HEK293 (cell line): Measurements from ENCODE around the gene TPD52L3.

Experiments
- CTCF ChIA-PET: fragments of 350-600 bp; formaldehyde crosslinking; extraction: SDS; loops from one replicate; lab custom pipeline; 2021; ENCODE audit warnings: antibody characterized with exemption; lab: Yijun Ruan, JAX
- POLR2A ChIA-PET: fragments of 300-600 bp; formaldehyde crosslinking; extraction: SDS; loops from one replicate; lab custom pipeline; 2020; ENCODE audit warnings: antibody characterized with exemption, inconsistent platforms; lab: Yijun Ruan, JAX
- H3K27ac ChIP-seq: fragments of 200-500 bp; sonication (Bioruptor generic); 2 replicates; pipeline ENCODE4 v1.5.1; 2014; ENCODE audit warnings: low read depth, low read length, control low read depth, inconsistent platforms; ENCODE audit errors: extremely low read depth
- H3K36me3 ChIP-seq, 2 experiments: fragments of 200-500 bp in 1 of 2; sonication (Bioruptor generic) in 1 of 2; 1 replicate in 1 of 2; 2 replicates in 1 of 2; pipeline ENCODE4 v1.5.1; 2014 to 2017; ENCODE audit warnings: inconsistent platforms in 2 of 2, low read length in 2 of 2; ENCODE audit not compliant: control insufficient read depth in 2 of 2, insufficient read depth in 1 of 2
- H3K4me1 ChIP-seq: fragments of 200-500 bp; sonication (Bioruptor generic); 2 replicates; pipeline ENCODE4 v1.5.1; 2014; ENCODE audit warnings: mild to moderate bottlenecking, low read length, inconsistent platforms; ENCODE audit not compliant: control insufficient read depth, insufficient read depth
- H3K4me3 ChIP-seq: 2 replicates; pipeline ENCODE4 v1.5.1; 2011; ENCODE audit warnings: low read depth, mild to moderate bottlenecking, control low read depth, low read length, moderate library complexity
- H3K9me3 ChIP-seq: fragments of 200-500 bp; sonication (Bioruptor generic); 2 replicates; pipeline ENCODE4 v1.5.1; 2014; ENCODE audit warnings: low read depth, low read length, inconsistent platforms; ENCODE audit not compliant: control insufficient read depth, insufficient read depth
- GLI2 ChIP-seq: fragments of 450-650 bp; formaldehyde crosslinking; IDR thresholded peaks from 2 replicates; pipeline ENCODE4; 2017; ENCODE audit warnings: missing biosample characterization, missing genetic modification characterization, low read depth, borderline replicate concordance
- HOXC10 ChIP-seq: sonication (generic); formaldehyde crosslinking; IDR thresholded peaks from 2 replicates; pipeline ENCODE4 v1.8.1; 2023; ENCODE audit warnings: mild to moderate bottlenecking, missing genetic modification reagents
- OSR2 ChIP-seq: fragments of 450-650 bp; formaldehyde crosslinking; IDR thresholded peaks from 2 replicates; pipeline ENCODE4 v1.5.1; 2016; ENCODE audit warnings: missing biosample characterization, missing genetic modification characterization
- RBAK ChIP-seq: fragments of 450-650 bp; formaldehyde crosslinking; IDR thresholded peaks from 2 replicates; pipeline ENCODE4 v1.5.1; 2016; ENCODE audit warnings: missing biosample characterization, missing genetic modification characterization
- ZBTB1 ChIP-seq: fragments of 450-650 bp; formaldehyde crosslinking; IDR thresholded peaks from 2 replicates; pipeline ENCODE4 v1.5.1; 2016; ENCODE audit warnings: missing biosample characterization, missing genetic modification characterization
- ZBTB20 ChIP-seq: fragments of 450-650 bp; formaldehyde crosslinking; IDR thresholded peaks from 2 replicates; pipeline ENCODE4 v1.5.1; 2016; ENCODE audit warnings: missing biosample characterization, missing genetic modification characterization
- ZIC2 ChIP-seq: fragments of 450-650 bp; formaldehyde crosslinking; IDR thresholded peaks from 2 replicates; pipeline ENCODE4 v1.5.1; 2016; ENCODE audit warnings: missing biosample characterization, missing genetic modification characterization
- ZNF248 ChIP-seq: fragments of 450-650 bp; formaldehyde crosslinking; IDR thresholded peaks from 2 replicates; pipeline ENCODE4 v1.5.1; 2017; ENCODE audit warnings: missing biosample characterization, missing genetic modification characterization
- ZNF354C ChIP-seq: fragments of 450-650 bp; formaldehyde crosslinking; IDR thresholded peaks from 2 replicates; pipeline ENCODE4 v1.5.1; 2016; ENCODE audit warnings: missing biosample characterization, missing genetic modification characterization, low read depth, borderline replicate concordance
- ZNF423 ChIP-seq: fragments of 450-650 bp; formaldehyde crosslinking; IDR thresholded peaks from 2 replicates; pipeline ENCODE4 v1.5.1; 2016; ENCODE audit warnings: missing biosample characterization, missing genetic modification characterization
- ZNF433 ChIP-seq: fragments of 450-650 bp; formaldehyde crosslinking; IDR thresholded peaks from 2 replicates; pipeline ENCODE4 v1.5.1; 2016; ENCODE audit warnings: missing biosample characterization, missing genetic modification characterization, low read depth
- ZNF529 ChIP-seq: fragments of 450-650 bp; formaldehyde crosslinking; IDR thresholded peaks from 2 replicates; pipeline ENCODE4 v1.5.1; 2017; ENCODE audit warnings: missing genetic modification characterization, missing biosample characterization; ENCODE audit not compliant: insufficient replicate concordance
- ZNF610 ChIP-seq: fragments of 450-650 bp; formaldehyde crosslinking; IDR thresholded peaks from 2 replicates; pipeline ENCODE4 v1.5.1; 2016; ENCODE audit warnings: missing biosample characterization, missing genetic modification characterization, borderline replicate concordance
- ZNF629 ChIP-seq: fragments of 450-650 bp; formaldehyde crosslinking; IDR thresholded peaks from 2 replicates; pipeline ENCODE4 v1.5.1; 2017; ENCODE audit warnings: missing biosample characterization, missing genetic modification characterization
- ZNF654 ChIP-seq: fragments of 450-650 bp; formaldehyde crosslinking; IDR thresholded peaks from 2 replicates; pipeline ENCODE4 v1.5.1; 2016; ENCODE audit warnings: low read depth, missing biosample characterization, missing genetic modification characterization
- ZNF658 ChIP-seq: fragments of 450-650 bp; formaldehyde crosslinking; IDR thresholded peaks from 2 replicates; pipeline ENCODE4; 2016; ENCODE audit warnings: missing biosample characterization, missing genetic modification characterization
- ZNF677 ChIP-seq: fragments of 450-650 bp; IDR thresholded peaks from 2 replicates; pipeline ENCODE4 v1.5.0; 2018; ENCODE audit warnings: missing biosample characterization, mild to moderate bottlenecking, missing genetic modification characterization, moderate library complexity
- ZNF791 ChIP-seq: fragments of 450-650 bp; formaldehyde crosslinking; IDR thresholded peaks from 2 replicates; pipeline ENCODE4 v1.5.1; 2016; ENCODE audit warnings: missing biosample characterization, missing genetic modification characterization
- TF ChIP-seq, protein P1 (sequence below): fragments of 450-650 bp; formaldehyde crosslinking; IDR thresholded peaks from 2 replicates; pipeline ENCODE4 v1.5.1; 2016; ENCODE audit warnings: missing biosample characterization, missing genetic modification characterization, low read depth
- TF ChIP-seq, protein P2 (sequence below): fragments of 450-650 bp; formaldehyde crosslinking; IDR thresholded peaks from 2 replicates; pipeline ENCODE4 v1.5.1; 2017; ENCODE audit warnings: missing biosample characterization, missing genetic modification characterization
- TF ChIP-seq, protein P3 (sequence below): sonication (generic); formaldehyde crosslinking; IDR thresholded peaks from 2 replicates; pipeline ENCODE4 v1.8.1; 2022; ENCODE audit warnings: mild to moderate bottlenecking, moderate library complexity, missing genetic modification reagents
- TF ChIP-seq, protein P4 (sequence below): fragments of 450-650 bp; formaldehyde crosslinking; IDR thresholded peaks from 2 replicates; pipeline ENCODE4 v1.5.1; 2017; ENCODE audit warnings: missing biosample characterization, mild to moderate bottlenecking, missing genetic modification characterization, moderate library complexity
- TF ChIP-seq, protein P5 (sequence below): fragments of 450-650 bp; formaldehyde crosslinking; IDR thresholded peaks from 2 replicates; pipeline ENCODE4 v1.5.1; 2016; ENCODE audit warnings: missing biosample characterization, missing genetic modification characterization
- TF ChIP-seq, protein P6 (sequence below): fragments of 450-650 bp; formaldehyde crosslinking; IDR thresholded peaks from 2 replicates; pipeline ENCODE4 v1.5.1; 2017; ENCODE audit warnings: missing biosample characterization, missing genetic modification characterization

Gene TPD52L3

DNA sequence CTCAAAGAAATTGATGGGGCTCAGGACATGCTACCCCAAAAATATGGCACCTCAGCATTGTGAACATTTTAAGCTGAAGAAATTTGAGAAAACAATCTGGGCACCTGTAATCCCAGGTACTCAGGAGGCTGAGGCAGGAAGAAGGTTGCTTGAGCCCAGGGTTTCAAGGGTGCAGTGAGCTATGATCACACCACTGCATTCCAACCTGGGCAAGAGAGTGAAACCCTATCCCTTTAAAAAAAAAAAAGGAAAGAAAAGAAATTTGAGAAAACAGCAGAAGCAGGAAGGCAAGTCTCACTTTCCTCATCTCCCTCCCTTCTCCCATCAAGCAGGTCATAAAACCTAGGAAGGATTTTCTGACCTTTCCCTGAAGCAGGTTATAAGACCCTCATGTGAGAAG lies 23.6 kb downstream of the TPD52L3 start:
- ChIA-PET CTCF (interaction anchor here (0.7 to 2.1 kb wide), 3 partner anchors 216 to 303 kb away, joined by 3 to 13 read pairs (median 3); no protein-coding TSS in a partner anchor), POLR2A (no interaction called here)
- H3K4me1 ChIP-seq = no peaks in the 10 kb centered on the region
- TF ChIP-seq, protein P1, sequence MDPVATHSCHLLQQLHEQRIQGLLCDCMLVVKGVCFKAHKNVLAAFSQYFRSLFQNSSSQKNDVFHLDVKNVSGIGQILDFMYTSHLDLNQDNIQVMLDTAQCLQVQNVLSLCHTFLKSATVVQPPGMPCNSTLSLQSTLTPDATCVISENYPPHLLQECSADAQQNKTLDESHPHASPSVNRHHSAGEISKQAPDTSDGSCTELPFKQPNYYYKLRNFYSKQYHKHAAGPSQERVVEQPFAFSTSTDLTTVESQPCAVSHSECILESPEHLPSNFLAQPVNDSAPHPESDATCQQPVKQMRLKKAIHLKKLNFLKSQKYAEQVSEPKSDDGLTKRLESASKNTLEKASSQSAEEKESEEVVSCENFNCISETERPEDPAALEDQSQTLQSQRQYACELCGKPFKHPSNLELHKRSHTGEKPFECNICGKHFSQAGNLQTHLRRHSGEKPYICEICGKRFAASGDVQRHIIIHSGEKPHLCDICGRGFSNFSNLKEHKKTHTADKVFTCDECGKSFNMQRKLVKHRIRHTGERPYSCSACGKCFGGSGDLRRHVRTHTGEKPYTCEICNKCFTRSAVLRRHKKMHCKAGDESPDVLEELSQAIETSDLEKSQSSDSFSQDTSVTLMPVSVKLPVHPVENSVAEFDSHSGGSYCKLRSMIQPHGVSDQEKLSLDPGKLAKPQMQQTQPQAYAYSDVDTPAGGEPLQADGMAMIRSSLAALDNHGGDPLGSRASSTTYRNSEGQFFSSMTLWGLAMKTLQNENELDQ = no peak
- TF ChIP-seq ZNF677 (tag by site-specific recombination) (no peak), HOXC10 (CRISPR knock-in tag) (no peak), RBAK (tag by site-specific recombination) (no peak), ZNF658 (no peak), ZBTB20 (tag by site-specific recombination) (no peak), ZNF248 (tag by site-specific recombination) (no peak), ZNF529 (no peak), GLI2 (tag by site-specific recombination) (no peak), ZNF433 (tag by site-specific recombination) (no peak), ZNF629 (tag by site-specific recombination) (no peak), ZNF791 (tag by site-specific recombination) (no peak), ZIC2 (tag by site-specific recombination) (no peak)
- TF ChIP-seq, protein P2, sequence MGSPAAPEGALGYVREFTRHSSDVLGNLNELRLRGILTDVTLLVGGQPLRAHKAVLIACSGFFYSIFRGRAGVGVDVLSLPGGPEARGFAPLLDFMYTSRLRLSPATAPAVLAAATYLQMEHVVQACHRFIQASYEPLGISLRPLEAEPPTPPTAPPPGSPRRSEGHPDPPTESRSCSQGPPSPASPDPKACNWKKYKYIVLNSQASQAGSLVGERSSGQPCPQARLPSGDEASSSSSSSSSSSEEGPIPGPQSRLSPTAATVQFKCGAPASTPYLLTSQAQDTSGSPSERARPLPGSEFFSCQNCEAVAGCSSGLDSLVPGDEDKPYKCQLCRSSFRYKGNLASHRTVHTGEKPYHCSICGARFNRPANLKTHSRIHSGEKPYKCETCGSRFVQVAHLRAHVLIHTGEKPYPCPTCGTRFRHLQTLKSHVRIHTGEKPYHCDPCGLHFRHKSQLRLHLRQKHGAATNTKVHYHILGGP (tag by site-specific recombination) = no peak
- TF ChIP-seq, protein P3, sequence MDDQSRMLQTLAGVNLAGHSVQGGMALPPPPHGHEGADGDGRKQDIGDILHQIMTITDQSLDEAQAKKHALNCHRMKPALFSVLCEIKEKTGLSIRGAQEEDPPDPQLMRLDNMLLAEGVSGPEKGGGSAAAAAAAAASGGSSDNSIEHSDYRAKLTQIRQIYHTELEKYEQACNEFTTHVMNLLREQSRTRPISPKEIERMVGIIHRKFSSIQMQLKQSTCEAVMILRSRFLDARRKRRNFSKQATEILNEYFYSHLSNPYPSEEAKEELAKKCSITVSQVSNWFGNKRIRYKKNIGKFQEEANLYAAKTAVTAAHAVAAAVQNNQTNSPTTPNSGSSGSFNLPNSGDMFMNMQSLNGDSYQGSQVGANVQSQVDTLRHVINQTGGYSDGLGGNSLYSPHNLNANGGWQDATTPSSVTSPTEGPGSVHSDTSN (CRISPR knock-in tag) = no peak
- TF ChIP-seq, protein P4, sequence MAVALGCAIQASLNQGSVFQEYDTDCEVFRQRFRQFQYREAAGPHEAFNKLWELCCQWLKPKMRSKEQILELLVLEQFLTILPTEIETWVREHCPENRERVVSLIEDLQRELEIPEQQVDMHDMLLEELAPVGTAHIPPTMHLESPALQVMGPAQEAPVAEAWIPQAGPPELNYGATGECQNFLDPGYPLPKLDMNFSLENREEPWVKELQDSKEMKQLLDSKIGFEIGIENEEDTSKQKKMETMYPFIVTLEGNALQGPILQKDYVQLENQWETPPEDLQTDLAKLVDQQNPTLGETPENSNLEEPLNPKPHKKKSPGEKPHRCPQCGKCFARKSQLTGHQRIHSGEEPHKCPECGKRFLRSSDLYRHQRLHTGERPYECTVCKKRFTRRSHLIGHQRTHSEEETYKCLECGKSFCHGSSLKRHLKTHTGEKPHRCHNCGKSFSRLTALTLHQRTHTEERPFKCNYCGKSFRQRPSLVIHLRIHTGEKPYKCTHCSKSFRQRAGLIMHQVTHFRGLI (tag by site-specific recombination) = no peak
- TF ChIP-seq, protein P5, sequence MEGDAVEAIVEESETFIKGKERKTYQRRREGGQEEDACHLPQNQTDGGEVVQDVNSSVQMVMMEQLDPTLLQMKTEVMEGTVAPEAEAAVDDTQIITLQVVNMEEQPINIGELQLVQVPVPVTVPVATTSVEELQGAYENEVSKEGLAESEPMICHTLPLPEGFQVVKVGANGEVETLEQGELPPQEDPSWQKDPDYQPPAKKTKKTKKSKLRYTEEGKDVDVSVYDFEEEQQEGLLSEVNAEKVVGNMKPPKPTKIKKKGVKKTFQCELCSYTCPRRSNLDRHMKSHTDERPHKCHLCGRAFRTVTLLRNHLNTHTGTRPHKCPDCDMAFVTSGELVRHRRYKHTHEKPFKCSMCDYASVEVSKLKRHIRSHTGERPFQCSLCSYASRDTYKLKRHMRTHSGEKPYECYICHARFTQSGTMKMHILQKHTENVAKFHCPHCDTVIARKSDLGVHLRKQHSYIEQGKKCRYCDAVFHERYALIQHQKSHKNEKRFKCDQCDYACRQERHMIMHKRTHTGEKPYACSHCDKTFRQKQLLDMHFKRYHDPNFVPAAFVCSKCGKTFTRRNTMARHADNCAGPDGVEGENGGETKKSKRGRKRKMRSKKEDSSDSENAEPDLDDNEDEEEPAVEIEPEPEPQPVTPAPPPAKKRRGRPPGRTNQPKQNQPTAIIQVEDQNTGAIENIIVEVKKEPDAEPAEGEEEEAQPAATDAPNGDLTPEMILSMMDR = no peak
- H3K9me3 ChIP-seq = no peaks in the 10 kb centered on the region
- no peak overlapping the region for H3K27ac ChIP-seq
- no peak overlapping the region for H3K4me3 ChIP-seq
- no peaks in the 10 kb centered on the region for H3K36me3 ChIP-seq

DNA sequence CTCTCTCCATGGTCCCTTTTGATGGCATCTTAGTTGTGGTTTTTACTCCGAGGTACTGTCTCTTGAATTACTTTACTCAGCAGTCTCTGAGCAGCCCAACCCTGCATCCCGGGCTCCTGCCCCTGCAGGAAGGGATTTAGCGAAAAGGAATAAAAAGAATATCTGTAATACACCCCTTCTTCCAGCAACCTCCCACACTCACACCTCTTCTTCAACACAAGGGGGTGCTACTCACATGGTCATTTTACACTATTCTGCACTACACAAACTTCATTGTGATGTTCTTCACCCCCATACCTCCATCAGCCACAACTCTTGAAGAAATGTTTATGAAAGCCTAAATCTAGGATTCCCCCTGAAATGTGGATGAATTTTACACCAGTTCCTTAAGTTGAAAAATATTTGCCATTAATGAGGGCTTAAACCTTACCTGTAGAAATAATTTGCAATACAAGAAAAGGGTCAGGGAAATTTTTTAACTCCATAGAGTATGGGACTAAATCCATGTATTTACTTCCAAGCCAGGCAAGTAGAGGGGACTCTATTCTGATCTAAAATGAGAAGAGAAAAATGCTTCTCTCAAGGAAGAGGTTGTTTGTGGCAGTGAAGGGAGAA lies 26.0 kb downstream of the TPD52L3 start:
- no peak overlapping the region for H3K4me3 ChIP-seq
- no peaks in the 10 kb centered on the region for H3K36me3 ChIP-seq
- CTCF ChIA-PET = interaction anchor here (0.6 to 2.1 kb wide), 25 partner anchors 8 to 599 kb away, joined by 3 to 44 read pairs (median 4); no protein-coding TSS in a partner anchor
- H3K9me3 ChIP-seq = no peaks in the 10 kb centered on the region
- no peak overlapping the region for H3K27ac ChIP-seq
- POLR2A ChIA-PET = no interaction called here
- H3K4me1 ChIP-seq = no peaks in the 10 kb centered on the region
- TF ChIP-seq ZNF423 = no peak
- no peak for TF ChIP-seq ZBTB1
- TF ChIP-seq ZNF654 (tag by site-specific recombination) = peak; percentile 81
- no peak for TF ChIP-seq OSR2 (tag by site-specific recombination)
- TF ChIP-seq, protein P6, sequence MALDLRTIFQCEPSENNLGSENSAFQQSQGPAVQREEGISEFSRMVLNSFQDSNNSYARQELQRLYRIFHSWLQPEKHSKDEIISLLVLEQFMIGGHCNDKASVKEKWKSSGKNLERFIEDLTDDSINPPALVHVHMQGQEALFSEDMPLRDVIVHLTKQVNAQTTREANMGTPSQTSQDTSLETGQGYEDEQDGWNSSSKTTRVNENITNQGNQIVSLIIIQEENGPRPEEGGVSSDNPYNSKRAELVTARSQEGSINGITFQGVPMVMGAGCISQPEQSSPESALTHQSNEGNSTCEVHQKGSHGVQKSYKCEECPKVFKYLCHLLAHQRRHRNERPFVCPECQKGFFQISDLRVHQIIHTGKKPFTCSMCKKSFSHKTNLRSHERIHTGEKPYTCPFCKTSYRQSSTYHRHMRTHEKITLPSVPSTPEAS (tag by site-specific recombination) = no peak
- no peak for TF ChIP-seq ZNF610
- TF ChIP-seq, protein P5 = peak; percentile 68
- no peak for TF ChIP-seq ZNF354C (tag by site-specific recombination)
